GM12892 (cell line): ENCODE data around the gene BIN2.

ENCODE experiments used
- POLR2A ChIP-seq: IDR thresholded peaks from 2 replicates; pipeline ENCODE4 v1.6.1; 2011; ENCODE audit warnings: low read depth, low read length, control low read depth
- POLR2AphosphoS5 ChIP-seq: IDR thresholded peaks from 2 replicates; pipeline ENCODE4 v1.6.1; 2011; ENCODE audit warnings: low read depth, low read length, control low read depth
- TAF1 ChIP-seq: IDR thresholded peaks from 2 replicates; pipeline ENCODE4 v1.6.1; 2011; ENCODE audit warnings: low read depth, mild to moderate bottlenecking, control low read depth, low read length, borderline replicate concordance

DNA sequence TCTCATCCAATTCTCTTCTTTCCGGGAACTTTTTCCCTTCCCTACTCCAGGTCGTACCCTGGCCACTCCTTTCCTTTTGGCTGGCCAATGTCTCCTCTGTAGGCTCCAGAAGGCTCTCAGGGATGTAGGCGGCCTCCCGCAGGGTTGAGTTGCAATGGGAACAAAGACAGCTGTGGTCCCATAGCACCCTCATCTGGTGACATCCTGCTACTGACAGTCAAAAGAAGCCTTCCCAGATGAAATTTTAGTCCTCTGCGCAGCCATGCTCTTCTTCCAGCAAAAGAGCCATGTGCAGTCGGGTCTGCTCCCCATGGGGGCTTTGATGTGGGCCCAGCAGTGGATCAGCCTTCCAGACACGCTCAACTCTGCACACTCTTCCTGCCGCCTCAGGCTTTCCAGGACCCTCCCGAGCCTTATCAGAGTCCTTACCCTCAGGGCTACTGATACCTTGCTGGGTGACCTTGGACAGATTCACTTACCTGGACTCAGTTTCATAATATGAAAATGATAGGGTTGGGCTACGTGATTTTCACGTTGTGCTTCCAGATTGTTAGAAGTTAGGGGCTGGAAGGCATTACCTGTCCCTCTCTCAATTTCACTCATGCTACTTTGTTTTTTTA lies 28.0 kb upstream of the BIN2 start:
- no peak for TF ChIP-seq POLR2AphosphoS5
- no peak for TF ChIP-seq POLR2A
- TF ChIP-seq TAF1 = no peak
